GM21515 (cell line): ENCODE results near the gene C12orf75.
"Not testable (repeated sequence)": the region's sequence is repeated elsewhere in the genome, so short reads cannot be mapped to it uniquely, and the experiment has no call there.

Experiments
- ATAC-seq: cut with Tn5 transposase; IDR thresholded peaks from one replicate; pipeline ENCODE4 v1.9.1; 2021; ENCODE audit not compliant: unreplicated experiment

Gene C12orf75

DNA sequence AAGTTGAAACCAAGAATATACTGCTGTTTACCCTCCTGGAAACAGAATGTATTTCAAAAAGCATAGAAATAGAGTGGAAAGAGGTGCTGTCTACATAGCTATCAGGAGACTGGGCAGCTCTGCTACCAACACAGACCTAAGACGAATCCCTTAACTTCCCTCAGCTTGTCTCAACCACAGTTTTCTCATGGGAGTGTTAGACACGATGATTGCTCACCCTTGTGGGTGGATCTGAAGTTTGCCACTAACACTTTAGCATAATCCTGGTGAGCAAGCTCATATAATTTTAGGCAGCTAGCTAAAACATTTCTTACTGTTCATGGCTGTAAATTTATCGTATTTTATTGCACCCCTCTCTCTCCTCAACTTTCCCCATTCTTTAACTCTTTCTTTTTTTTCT lies 38.5 kb downstream of the C12orf75 start:
- ATAC-seq, result no peak

DNA sequence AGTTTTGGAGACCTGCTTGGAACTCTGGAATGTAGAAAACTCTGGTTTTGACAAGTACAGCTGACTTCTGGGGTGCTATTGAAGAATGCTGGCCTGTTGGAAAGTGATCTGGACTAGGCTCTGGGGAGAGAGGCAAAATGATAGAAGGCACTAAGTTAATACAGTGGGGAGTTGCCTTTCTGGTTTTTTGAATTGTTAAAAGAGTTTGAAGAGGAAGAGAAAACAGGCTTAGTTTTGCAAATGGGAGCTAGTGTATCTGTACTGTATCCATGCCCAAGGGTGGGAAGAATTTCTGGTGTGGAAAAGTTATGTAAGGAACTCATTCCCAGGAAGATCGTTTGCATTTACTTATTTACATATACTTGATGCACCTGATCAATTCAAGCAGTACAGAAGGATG lies 43.8 kb downstream of the C12orf75 start:
- no peak for ATAC-seq

DNA sequence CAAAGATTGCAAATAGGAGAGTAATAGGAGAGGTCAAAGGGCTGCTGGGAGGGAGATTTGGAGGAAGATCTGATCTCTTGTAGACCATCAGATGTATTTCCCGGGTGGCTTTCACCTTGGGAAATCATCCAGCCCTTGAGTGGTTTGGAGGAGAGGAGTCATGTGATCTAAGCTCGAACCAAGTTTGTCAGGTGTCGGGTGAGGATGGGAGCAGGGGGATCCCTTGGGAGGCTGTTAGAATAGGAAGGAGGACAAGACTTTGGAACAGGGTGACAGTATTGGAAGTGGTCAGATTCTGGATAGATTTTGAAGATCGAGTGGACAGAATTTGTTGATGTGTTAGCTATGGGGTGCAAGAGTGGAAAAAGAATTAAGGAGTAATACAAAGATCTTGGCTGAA lies 46.6 kb downstream of the C12orf75 start:
- no peak for ATAC-seq

DNA sequence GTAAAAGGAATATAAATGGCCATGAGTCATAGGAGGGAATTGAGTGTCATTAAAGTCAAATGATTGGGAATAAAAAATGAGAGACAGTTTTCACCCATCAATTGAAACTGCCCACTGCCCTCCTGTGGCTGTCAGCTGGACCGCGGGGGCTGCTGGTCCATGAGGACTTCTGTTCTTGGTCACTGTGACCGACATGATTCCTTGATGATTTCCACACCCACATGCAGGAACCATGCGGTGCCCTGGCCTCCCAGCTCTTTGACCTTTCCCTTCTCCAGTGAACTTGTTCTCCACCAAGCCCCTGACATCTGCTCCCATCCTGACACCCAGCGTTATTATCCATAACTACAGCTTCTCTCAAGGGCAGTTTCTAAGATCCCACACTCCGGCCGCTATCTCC lies 48.4 kb downstream of the C12orf75 start:
- ATAC-seq, result no peak

DNA sequence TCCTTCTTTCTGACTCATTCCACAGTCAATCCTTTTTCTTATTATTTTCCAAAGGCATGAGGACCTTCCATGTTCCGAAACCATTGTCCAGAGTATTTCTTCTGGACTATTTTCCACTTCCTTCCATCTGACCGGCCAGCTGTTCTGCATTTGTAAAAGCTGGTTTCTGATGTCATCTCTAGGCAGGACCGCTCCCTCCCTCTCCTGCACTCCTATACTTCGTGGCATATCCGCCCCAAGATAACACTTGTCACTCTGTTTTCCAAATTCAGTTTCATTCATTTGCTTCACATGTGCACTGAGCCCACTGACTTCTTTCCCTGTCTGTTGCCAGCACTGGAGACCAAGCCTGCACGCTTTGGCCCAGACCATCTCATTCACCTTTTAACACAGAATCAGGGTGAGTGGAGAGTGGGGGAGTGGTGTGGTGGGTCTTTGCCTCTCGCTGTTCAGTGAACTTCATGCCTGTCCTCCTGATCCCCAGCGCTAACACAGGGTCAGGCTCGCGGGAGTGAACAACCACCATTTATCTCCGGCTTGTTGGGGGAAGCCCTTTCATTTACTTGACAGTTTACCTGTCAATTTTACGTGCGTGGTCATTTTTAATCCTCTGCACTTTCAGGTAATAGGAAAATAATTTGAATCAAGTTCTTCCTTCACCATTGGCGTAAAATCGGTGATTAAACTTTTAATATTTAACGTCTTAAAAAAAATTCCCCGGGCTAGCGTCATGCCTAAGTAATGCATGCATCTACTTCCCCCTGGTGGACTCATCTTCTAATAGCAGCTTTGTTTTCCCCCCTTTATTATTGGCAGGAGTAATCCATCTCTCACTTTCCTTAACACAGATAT lies 52.5 kb downstream of the C12orf75 start:
- no peak for ATAC-seq

DNA sequence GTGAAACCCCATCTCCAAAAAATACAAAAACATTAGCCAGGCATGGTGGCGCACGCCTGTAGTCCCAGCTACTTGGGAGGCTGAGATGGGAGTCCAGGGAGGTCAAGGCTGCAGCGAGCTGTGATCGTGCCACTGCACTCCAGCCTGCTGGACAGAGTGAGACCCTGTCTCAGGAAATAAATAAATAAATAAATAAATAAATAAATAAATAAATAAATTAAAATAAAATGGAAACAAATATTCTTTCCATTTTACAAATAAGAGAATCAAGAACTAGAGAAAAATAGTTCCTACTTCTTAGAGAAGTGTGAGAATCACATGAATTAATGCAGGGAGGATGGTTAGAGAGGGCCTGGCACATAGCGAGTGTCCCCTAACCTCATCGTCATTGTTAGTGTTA lies 53.7 kb downstream of the C12orf75 start:
- no peak for ATAC-seq

DNA sequence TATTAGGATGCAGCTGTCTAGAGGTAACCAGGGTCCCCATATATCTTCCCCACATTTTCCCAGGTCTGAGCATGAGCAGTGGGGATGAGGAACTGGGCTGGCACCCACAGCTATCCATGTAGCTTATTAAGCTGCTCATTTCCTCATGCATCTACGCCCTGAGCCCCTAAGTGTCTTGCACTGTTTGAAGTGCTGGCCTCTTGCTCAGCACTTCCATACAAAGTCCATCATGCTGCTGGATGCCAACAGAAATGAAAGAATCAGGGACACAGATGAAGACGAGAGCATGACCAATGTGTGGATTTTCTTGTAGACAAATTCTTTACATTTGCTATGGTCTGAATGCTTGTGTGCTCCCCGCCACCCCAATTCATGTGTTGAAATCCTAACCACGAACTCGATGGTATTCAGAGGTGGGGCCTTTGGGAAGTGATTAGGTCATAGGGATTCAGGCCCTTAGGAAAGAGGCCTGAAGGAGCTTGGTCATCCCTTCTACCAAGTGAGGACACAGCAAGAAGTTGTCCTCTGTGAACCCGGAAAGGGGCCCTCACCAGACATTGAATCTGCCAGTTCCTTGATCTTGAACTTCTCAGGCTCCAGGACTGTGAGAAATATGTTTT lies 54.5 kb downstream of the C12orf75 start:
- no peak for ATAC-seq

DNA sequence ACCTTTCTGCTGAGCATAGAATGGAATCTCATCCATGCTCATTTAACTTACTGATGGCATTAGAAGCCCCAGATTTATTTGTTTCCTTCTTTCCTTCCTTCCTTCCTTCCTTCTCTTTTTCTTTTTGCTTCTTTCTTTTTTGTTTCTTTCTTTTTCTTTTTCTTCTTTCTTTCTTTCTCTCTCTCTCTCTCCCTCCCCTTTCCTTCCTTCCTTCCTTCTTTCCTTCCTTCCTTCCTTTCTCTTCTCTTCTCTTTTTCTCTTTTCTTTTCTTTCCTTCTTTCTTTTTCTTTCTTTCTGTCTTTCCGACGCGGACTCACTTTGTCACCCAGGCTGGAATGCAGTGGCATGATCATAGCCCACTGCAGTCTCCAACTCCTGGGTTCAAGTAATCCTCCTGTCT lies 55.9 kb downstream of the C12orf75 start:
- no peak for ATAC-seq

DNA sequence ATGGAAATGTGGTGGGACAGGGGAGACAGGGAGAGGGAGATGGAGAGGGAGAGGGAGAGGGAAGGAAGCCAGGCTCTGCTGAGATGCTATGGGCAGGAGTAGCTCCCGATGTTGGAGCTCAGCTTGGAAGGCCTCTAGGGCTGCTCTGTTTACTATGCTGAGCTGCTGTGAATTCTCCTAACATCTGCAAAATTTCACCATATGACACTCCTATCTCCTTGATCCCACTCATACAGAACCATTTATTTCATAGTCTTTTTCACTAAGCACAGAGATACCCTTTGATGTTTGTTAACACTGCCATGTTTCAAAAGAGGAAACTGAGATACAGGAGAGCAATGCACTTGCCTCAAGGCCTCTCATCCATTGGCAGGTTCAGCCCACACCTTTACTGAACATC lies 60.7 kb downstream of the C12orf75 start:
- ATAC-seq, result no peak

DNA sequence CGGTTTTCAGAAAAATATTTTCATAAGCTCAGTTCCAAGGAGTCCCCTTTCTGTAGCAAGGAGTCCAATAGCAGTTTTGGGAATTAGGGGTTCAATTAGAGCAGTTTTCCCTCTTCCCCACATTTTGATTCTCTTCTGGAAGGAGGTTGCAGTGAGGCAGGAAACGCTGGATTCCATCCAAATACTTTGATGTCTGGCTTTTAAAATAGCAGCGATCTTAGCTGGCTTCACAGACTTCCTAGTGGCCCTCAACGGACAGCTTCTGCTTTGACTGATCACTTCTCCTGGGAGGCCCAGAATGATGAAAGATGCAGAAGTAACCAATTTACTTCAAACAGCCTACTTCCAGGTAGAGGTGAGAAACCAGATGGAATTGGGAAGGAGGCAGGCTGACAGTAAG lies 63.1 kb downstream of the C12orf75 start:
- no peak for ATAC-seq

DNA sequence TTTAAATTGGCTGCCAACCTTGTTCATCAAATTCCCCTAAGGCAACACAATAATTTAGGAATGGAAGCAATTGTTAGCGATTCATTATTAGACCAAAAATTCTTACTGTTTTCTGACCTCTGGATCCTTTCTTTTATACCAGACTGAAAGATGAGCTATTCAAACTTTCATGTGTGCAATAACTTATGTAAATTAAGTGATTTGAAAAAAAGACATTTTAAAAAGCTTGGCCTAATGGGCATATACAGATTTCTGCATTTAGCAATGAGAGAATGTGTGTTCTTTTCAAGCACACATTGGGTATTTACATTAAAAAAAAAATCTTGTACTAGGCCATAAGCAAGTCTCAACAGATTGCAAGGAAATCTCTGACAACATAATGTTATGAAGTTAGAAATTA lies 65.5 kb downstream of the C12orf75 start:
- no peak for ATAC-seq

DNA sequence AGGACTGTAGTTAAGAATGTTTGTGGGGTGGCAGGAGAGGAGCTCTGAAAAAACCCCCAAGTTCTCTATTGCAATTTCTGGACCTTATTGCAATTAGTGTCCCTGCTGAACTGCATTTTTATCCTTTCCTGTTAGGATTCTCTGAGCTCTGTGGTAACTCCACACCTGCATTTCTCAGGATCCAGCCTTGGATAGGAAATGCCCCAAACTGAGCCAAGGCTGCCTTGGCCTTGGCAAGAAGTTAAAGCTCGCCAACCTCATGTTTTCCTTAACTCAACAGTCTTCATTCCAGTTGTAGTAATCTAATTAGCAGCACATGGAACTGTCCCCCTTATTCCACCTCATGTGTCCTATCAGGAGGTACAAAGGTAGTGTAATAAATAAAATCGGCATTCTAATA lies 66.5 kb downstream of the C12orf75 start:
- no peak for ATAC-seq

DNA sequence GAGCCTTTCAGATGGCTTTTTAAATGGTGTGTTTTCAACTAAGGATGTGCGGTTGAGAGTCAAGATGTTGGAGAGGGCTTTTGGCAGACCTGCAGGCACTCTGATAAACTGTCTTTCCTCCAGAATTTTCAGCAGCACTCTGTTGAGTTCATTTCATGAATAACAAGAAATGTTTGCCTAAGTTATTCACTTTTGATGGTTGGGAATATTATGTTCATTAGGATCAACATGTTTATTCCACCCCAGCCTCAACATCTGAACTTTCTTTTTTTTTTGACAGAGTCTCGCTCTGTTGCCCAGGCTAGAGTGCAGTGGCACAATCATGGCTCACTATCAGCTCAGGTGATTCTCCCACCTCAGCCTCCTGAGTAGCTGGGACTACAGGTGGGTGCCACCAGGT lies 68.4 kb downstream of the C12orf75 start:
- no peak for ATAC-seq

DNA sequence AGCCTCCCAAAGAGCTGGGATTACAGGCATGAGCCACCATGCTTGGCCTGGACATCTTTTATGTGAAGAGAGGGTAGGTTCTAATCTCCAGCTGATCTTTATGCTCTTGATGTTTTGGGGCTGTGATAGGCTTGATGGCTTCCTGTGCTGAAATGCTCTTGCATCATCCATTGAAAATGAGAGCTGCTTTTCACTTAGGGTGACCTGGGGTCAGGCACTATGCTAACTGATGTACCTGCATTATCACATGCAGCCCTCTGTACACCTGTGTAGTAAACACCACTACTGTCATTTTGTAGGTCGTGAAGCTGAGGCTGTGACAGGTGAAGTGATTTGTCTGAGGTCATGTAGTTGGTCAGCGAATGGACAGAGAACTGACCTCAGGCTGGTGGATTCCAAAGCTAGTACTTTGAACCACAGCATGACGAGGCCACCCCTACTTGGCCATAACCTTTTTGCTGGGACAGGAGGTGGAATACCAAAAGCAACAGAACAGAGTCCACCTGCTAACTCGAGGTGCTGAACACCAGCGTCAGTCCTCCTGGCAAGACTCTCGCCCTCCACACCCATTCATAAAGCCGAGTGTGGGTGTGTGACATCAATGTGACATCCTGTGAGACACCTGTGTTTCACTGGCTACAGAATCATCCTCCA lies 69.1 kb downstream of the C12orf75 start:
- ATAC-seq, result no peak

DNA sequence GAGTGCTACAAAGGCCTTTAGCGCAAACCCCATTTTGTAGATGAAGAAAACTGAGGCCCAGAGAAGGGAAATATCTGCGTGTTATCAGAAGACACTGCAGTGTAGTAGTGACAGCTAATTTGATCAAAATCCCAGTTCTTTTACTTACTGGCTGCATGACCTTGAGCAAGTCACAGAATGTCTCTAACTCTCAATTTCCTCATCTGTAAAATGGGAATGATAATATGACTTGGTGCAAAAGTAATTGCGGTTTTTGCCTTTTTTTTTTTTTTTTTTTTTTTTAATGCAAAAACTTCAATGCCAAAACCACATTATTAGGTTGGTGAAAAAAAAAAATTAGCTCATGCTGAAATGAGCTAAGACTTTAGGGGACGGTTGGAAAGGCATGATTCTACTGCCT lies 69.7 kb downstream of the C12orf75 start:
- ATAC-seq, result no peak

DNA sequence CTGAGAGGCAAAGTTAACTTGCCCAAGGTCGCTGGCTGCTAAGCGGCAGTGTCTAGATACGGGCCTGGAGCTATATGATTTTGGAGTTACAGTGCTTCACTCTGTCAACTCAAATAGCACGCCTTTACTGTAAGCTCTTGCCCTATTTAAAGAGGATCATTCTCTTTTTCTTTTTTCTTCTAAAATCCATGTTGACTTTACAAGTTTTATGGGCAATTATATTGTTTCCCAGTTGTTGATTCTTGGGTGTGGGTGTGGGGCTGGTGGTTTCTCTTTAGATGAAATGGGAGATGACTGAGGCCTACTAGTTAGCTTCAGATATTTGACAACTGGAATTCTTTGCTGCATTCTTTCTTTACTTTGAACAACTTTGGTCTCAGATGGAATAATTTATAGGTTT lies 70.7 kb downstream of the C12orf75 start:
- ATAC-seq, result no peak

DNA sequence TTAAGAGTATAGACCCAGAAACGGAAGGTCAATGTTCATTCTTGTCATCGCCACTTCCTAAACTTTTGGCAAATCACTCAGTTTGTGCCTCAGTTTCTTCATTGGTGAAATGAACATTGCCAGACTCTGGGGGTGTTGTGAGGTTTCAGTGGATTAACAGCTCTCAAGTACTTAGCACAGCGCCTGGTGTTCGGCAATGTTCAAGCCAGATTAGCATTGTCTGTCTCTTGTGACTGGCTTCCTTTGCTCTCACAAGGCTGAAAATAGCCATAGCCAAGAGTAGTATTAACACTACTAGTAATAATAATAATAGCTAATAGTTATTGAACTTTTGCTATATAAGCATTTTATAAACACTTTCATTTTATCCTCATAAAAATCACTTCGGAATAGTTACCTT lies 71.9 kb downstream of the C12orf75 start:
- ATAC-seq, result no peak

DNA sequence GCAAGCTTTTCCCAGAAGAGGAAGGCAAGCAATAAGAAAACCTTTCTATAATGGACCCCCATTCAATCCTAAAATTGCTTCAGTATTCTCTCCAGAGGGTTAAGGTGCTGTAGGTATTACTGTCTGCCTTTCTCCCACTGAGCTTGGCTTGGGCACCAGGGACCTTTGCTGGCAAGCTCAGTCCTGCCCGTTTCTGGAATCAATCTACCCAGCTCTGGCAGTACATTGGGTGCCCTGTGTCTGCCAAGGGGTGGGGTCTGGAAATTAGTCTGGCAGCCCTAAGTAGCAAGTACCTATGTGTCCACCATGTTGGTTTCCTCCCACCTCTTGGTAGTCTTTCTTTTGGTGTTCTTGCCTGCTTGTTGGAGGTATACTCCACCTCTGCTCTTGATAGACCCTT lies 72.6 kb downstream of the C12orf75 start:
- no peak for ATAC-seq

DNA sequence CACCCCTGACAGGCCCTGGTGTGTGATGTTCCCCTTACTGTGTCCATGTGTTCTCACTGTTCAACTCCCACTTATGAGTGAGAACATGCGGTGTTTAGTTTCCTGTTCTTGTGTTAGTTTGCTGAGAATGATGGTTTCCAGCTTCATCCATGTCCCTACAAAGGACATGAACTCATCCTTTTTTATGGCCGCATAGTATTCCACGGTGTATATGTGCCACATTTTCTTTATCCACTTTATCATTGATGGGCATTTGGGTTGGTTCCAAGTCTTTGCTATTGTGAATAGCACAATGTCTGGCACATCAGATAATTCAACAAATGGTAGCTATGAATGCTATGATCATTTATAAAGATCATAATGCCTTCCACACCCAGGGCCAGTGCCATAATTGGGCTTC lies 73.6 kb downstream of the C12orf75 start:
- ATAC-seq, result not testable (repeated sequence)

DNA sequence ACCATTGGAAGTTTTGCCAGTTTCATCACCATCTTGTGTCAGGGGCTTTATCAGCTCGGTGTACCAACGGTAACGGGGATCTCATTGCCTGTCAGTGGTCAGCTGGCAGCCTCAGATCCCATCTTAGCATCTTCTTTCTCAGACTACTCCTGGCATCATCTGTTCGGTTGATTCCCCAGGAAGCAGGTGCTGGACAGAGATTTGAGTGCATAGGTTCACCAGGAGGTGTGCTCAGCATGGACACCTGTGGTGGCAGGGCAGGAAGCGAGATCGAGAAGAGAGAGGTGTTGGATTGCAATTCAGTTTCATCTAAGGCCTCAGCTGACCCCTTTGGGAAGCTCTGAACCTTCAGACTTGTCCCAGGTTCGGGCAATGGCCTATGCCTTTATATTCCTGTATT lies 76.0 kb downstream of the C12orf75 start:
- ATAC-seq, result no peak

DNA sequence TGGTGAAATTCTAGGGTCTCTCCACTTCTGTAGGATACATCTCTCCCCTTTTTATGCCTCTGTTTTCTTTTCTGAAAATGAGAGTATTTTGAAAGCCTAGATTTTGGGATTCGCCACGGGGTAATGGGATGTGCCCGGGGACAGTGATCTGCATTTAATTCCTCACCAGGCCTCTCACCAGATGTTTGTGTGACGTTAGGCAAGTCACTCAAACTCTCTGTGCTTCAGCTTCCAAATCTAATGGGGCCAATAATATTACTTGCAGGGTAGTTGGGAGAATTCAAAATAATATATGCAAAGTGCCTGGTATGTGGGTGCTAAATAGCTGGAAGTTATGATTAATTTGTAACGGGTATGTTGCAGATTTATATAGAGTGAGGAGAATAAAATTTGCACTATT lies 78.8 kb downstream of the C12orf75 start:
- ATAC-seq, result no peak

DNA sequence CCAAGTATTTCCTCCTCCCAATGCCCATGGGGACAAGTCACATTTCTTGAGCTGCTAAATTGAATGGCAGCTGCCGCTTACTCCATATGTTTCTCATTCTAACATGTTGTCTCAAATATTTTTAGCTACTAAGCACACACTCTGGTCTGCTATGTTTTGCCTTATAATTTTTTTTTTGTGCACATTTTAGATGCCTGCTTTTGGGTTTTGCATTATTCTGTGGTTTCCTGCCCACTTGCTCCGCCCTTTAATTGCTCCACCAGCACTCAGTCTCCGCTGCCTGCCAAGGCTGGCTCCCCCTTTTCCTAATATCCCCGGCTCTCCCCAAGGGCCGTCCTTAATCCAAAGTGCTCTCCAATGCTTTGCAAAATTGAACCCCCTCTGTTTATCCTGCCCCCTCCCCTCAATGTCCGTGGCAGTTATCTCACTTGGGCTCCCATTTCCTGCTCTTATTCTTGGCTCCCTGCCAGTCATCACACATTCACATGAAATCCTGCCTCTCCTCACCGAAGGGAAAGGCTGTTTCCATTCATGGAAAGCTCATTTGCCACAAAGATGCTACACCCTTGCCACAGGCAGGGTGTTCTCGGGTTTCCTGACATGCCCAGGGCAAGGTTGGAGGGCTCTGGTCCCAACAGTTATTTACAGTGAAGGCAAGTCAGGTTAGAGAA lies 79.4 kb downstream of the C12orf75 start:
- no peak for ATAC-seq
